Measurements from ENCODE around the gene MT1X.

- TF ChIP-seq CTCF (IDR thresholded peaks at IDR 0.05; ENCODE audit: low read depth, low read length, missing input control) (no peak), REST (IDR thresholded peaks at IDR 0.05) (no peak), YY1 (IDR thresholded peaks at IDR 0.05) (no peak), JUND (IDR thresholded peaks at IDR 0.05) (no peak), ZBTB33 (IDR thresholded peaks at IDR 0.05) (no peak), FOXA1 (IDR thresholded peaks at IDR 0.05) (no peak), SP1 (IDR thresholded peaks at IDR 0.05) (no peak), EGR1 (IDR thresholded peaks at IDR 0.05; ENCODE audit: low read depth in 2 of 2) (no peak), ATF3 (IDR thresholded peaks at IDR 0.05) (no peak), RAD21 (IDR thresholded peaks at IDR 0.05) (no peak), MAX (IDR thresholded peaks at IDR 0.05) (no peak), NR2F2 (IDR thresholded peaks at IDR 0.05) (no peak), TAF1 (conservative IDR thresholded peaks at IDR 0.05) (no peak), GABPA (IDR thresholded peaks at IDR 0.05 in 1 of 2, conservative IDR thresholded peaks at IDR 0.05 in 1 of 2) (no peak)
Observed at GRCh38 chr16:56641166-56641565, 41.1 kb upstream of the MT1X start.
